ENCODE measurements around the gene CHL1. TPM values are rescaled to one million over a fixed set of nuclear protein-coding genes. Genes with fewer than 3 reads are reported as not detected.

The CHL1 gene
- total RNA-seq, 5 donors from 2014 or later (not counting 1 experiment from before 2014, with no cell fraction given), result 0.06 to 0.46 (median 0.18) TPM; not detected in 2

DNA sequence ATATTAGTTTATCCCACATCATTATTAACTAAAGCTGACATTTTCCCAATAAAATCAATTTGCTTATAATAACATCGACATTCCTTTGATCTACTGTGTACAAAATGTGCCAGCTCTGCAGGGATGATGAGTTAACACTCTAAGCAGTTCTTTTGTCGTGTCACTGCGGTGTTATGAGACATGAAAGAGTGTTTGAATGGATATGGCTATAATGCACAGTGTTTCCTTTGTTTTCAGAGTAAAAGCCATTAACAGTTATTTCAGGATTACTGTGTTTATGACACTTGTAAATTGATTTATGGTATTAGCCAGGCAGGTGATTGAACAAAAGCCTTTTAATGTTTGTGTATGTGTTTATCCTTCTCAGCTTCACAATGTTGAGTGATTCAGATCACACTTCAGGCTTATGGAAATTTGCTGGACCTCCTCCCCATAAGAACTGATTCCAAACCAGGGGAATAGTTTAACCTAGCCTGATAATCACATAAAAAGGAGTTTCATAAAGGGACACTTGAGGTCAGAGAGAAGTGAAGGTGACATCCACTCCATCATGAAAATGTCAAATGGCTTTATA lies 115.7 kb downstream of the CHL1 start:
- Histone ChIP-seq H3K27me3 (replicated peaks in 1 of 2; ENCODE audit: control insufficient read depth in 2 of 2, extremely low read depth in 1 of 2, insufficient read depth in 2 of 2, low read length in 1 of 2) (no peaks in the 10 kb centered on the region), H3K4me3 (ENCODE audit: control insufficient read depth in 1 of 2, extremely low read depth in 1 of 2, low read length in 1 of 2) (no peak overlapping the region), H3K4me1 (ENCODE audit: control insufficient read depth in 1 of 2, extremely low read depth in 1 of 2, insufficient read depth in 2 of 2, low read length in 2 of 2) (no peaks in the 10 kb centered on the region), H3K9me3 (no peaks in the 10 kb centered on the region), H3K36me3 (ENCODE audit: control insufficient read depth in 2 of 2, extremely low read depth in 1 of 2, insufficient read depth in 1 of 2, low read length in 1 of 2) (no peaks in the 10 kb centered on the region), H3K27ac (ENCODE audit: low read length) (no peak overlapping the region)
- DNase-seq (no peak), ATAC-seq (replicated peaks in 1 of 4) (no peak)
- H3K4me3 Mint-ChIP-seq, result no peak overlapping the region
- ChIA-PET POLR2A (no interaction called here), CTCF (no interaction called here)
- peaks cover 4 to 6% (median 5%) of the 10 kb centered on the region in 3 donors for H3K9me3 Mint-ChIP-seq
- no peaks in the 10 kb centered on the region for H3K36me3 Mint-ChIP-seq
- H3K4me1 Mint-ChIP-seq, result no peaks in the 10 kb centered on the region
- H3K27ac Mint-ChIP-seq, result no peak overlapping the region
- H3K27me3 Mint-ChIP-seq, result peaks cover 0 to 2% of the 10 kb centered on the region in 2 donors
- WGBS (ENCODE audit: insufficient coverage), result 90% methylated on average over 2 of the region's 3 CpGs

DNA sequence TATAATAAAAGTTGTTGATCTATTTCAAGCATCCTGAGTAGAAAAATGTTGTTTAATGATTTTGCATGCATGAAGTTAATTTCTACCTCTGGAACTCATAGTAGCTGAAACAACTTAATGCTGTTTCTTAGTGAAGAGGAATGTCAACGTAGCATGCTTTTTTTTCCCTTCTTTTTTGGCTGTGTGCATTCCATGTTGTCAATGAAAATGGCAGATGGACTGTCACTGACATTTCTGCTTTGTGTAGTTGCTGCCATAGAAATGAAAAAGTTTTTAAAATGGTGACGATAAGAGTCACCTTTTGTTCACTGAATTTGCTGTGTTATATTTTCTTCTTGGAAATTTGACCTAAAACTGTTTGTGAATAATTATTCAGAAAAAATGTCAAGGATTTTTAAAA lies 116.3 kb downstream of the CHL1 start:
- no peak for ATAC-seq (replicated peaks in 1 of 4)
- no peak for DNase-seq

DNA sequence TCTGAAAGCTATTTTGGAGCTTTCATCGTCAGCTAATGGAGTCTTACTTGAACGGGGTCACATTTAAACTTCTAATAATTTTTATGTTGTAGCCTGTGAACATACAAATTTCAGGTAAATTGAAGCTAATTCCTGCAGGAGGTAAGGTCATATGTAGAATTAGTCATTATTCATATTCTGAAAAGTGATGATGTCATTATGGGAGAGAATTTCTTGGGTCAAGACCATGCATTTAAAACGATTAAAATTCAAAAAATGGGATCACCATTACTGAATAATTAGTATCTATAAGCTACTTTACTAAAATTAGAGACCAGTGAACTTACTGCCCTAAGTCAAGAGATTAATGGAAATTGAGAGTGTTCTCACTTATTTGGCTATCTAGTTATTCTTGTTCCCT lies 120.4 kb downstream of the CHL1 start:
- DNase-seq (no peak), ATAC-seq (replicated peaks in 1 of 4) (no peak)
- Histone ChIP-seq H3K36me3 (ENCODE audit: control insufficient read depth in 2 of 2, extremely low read depth in 1 of 2, insufficient read depth in 1 of 2, low read length in 1 of 2) (no peaks in the 10 kb centered on the region), H3K4me3 (ENCODE audit: control insufficient read depth in 1 of 2, extremely low read depth in 1 of 2, low read length in 1 of 2) (no peak overlapping the region), H3K9me3 (no peaks in the 10 kb centered on the region), H3K27ac (ENCODE audit: low read length) (no peak overlapping the region), H3K27me3 (replicated peaks in 1 of 2; ENCODE audit: control insufficient read depth in 2 of 2, extremely low read depth in 1 of 2, insufficient read depth in 2 of 2, low read length in 1 of 2) (no peaks in the 10 kb centered on the region), H3K4me1 (ENCODE audit: control insufficient read depth in 1 of 2, extremely low read depth in 1 of 2, insufficient read depth in 2 of 2, low read length in 2 of 2) (no peaks in the 10 kb centered on the region)
- no peak overlapping the region for H3K4me3 Mint-ChIP-seq
- H3K27me3 Mint-ChIP-seq, result no peaks in the 10 kb centered on the region
- peaks cover 0 to 11% (median 4%) of the 10 kb centered on the region in 3 donors for H3K9me3 Mint-ChIP-seq
- POLR2A ChIA-PET, result no interaction called here
- no peaks in the 10 kb centered on the region for H3K36me3 Mint-ChIP-seq
- no peaks in the 10 kb centered on the region for H3K4me1 Mint-ChIP-seq
- WGBS (ENCODE audit: insufficient coverage), result 80% methylated on average over 2 of the region's 3 CpGs
- H3K27ac Mint-ChIP-seq, result no peak overlapping the region
- CTCF ChIA-PET, result no interaction called here

More for the DNA sequence above, 116.3 kb downstream of the CHL1 start:
- H3K9me3 ChIP-seq, result no peaks in the 10 kb centered on the region
- H3K4me3 ChIP-seq (ENCODE audit: control insufficient read depth in 1 of 2, extremely low read depth in 1 of 2, low read length in 1 of 2), result no peak overlapping the region
- WGBS (ENCODE audit: insufficient coverage), result 22% methylated on average over 1 of the region's 2 CpGs
- no peaks in the 10 kb centered on the region for H3K4me1 Mint-ChIP-seq
- no peaks in the 10 kb centered on the region for H3K36me3 Mint-ChIP-seq
- no peak overlapping the region for H3K27ac ChIP-seq (ENCODE audit: low read length)
- no peaks in the 10 kb centered on the region for H3K36me3 ChIP-seq (ENCODE audit: control insufficient read depth in 2 of 2, extremely low read depth in 1 of 2, insufficient read depth in 1 of 2, low read length in 1 of 2)
- no peaks in the 10 kb centered on the region for H3K4me1 ChIP-seq (ENCODE audit: control insufficient read depth in 1 of 2, extremely low read depth in 1 of 2, insufficient read depth in 2 of 2, low read length in 2 of 2)
- no peak overlapping the region for H3K27ac Mint-ChIP-seq
- POLR2A ChIA-PET, result no interaction called here
- peaks cover 0 to 2% of the 10 kb centered on the region in 2 donors for H3K27me3 Mint-ChIP-seq
- peaks cover 4 to 12% (median 5%) of the 10 kb centered on the region in 3 donors for H3K9me3 Mint-ChIP-seq
- CTCF ChIA-PET, result no interaction called here
- H3K27me3 ChIP-seq (replicated peaks in 1 of 2; ENCODE audit: control insufficient read depth in 2 of 2, extremely low read depth in 1 of 2, insufficient read depth in 2 of 2, low read length in 1 of 2), result no peaks in the 10 kb centered on the region
- H3K4me3 Mint-ChIP-seq, result no peak overlapping the region

DNA sequence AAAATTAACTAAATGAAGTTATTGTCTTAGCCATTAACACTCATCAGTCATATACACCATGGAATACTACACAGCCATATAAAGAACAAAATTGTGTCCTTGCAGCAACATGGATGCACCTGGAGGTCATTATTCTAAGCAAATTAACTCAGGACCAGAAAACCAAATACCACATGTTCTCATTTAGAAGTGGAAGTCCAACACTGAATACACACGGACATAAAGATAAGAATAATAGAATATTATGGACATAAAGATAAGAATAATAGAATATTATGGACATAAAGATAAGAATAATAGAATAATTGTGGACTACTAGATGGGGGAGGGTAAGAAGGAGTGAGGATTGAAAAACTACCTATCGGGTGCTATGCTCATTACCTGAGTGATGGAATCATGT lies 122.3 kb downstream of the CHL1 start:
- Mint-ChIP-seq H3K4me3 (no peak overlapping the region), H3K36me3 (no peaks in the 10 kb centered on the region), H3K27ac (no peak overlapping the region), H3K27me3 (no peaks in the 10 kb centered on the region), H3K9me3 (peaks cover 0 to 11% (median 4%) of the 10 kb centered on the region in 3 donors), H3K4me1 (no peaks in the 10 kb centered on the region)
- Histone ChIP-seq H3K4me1 (ENCODE audit: control insufficient read depth in 1 of 2, extremely low read depth in 1 of 2, insufficient read depth in 2 of 2, low read length in 2 of 2) (no peaks in the 10 kb centered on the region), H3K36me3 (ENCODE audit: control insufficient read depth in 2 of 2, extremely low read depth in 1 of 2, insufficient read depth in 1 of 2, low read length in 1 of 2) (no peaks in the 10 kb centered on the region), H3K9me3 (no peaks in the 10 kb centered on the region), H3K4me3 (ENCODE audit: control insufficient read depth in 1 of 2, extremely low read depth in 1 of 2, low read length in 1 of 2) (no peak overlapping the region), H3K27ac (ENCODE audit: low read length) (no peak overlapping the region), H3K27me3 (replicated peaks in 1 of 2; ENCODE audit: control insufficient read depth in 2 of 2, extremely low read depth in 1 of 2, insufficient read depth in 2 of 2, low read length in 1 of 2) (no peaks in the 10 kb centered on the region)
- ChIA-PET POLR2A (no interaction called here), CTCF (no interaction called here)
- DNase-seq (no peak), ATAC-seq (replicated peaks in 1 of 4) (no peak)
- no CpG with 5 or more reads among the region's 2 CpGs for WGBS (ENCODE audit: insufficient coverage)

DNA sequence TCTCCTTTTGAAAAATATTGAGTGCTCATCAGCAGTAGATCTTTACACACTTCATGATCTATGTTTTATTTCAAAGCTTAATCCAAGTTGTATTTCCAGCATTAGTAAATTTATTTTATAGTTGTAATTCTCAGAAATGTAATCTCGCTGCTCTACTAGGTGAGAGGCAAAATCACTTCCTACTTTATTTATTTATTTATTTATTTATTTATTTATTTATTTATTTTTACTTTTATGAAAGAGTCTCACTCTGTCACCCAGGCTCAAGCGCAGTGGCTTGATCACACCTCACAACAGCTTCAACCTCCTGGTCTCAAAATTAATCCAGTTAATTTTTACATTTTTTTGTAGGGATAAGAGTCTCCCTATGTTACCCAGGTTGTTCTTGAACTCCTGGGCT lies 127.9 kb downstream of the CHL1 start:
- Mint-ChIP-seq H3K36me3 (no peaks in the 10 kb centered on the region), H3K27me3 (no peaks in the 10 kb centered on the region), H3K4me1 (no peaks in the 10 kb centered on the region), H3K9me3 (no peaks in the 10 kb centered on the region), H3K27ac (no peak overlapping the region), H3K4me3 (no peak overlapping the region)
- Histone ChIP-seq H3K4me3 (ENCODE audit: control insufficient read depth in 1 of 2, extremely low read depth in 1 of 2, low read length in 1 of 2) (no peak overlapping the region), H3K9me3 (no peaks in the 10 kb centered on the region), H3K27me3 (replicated peaks in 1 of 2; ENCODE audit: control insufficient read depth in 2 of 2, extremely low read depth in 1 of 2, insufficient read depth in 2 of 2, low read length in 1 of 2) (no peaks in the 10 kb centered on the region), H3K27ac (ENCODE audit: low read length) (no peak overlapping the region), H3K36me3 (ENCODE audit: control insufficient read depth in 2 of 2, extremely low read depth in 1 of 2, insufficient read depth in 1 of 2, low read length in 1 of 2) (no peaks in the 10 kb centered on the region), H3K4me1 (ENCODE audit: control insufficient read depth in 1 of 2, extremely low read depth in 1 of 2, insufficient read depth in 2 of 2, low read length in 2 of 2) (no peaks in the 10 kb centered on the region)
- CTCF ChIA-PET, result no interaction called here
- POLR2A ChIA-PET, result no interaction called here
- WGBS (ENCODE audit: insufficient coverage), result no CpG with 5 or more reads among the region's 2 CpGs
- DNase-seq (no peak), ATAC-seq (replicated peaks in 1 of 4) (no peak)

DNA sequence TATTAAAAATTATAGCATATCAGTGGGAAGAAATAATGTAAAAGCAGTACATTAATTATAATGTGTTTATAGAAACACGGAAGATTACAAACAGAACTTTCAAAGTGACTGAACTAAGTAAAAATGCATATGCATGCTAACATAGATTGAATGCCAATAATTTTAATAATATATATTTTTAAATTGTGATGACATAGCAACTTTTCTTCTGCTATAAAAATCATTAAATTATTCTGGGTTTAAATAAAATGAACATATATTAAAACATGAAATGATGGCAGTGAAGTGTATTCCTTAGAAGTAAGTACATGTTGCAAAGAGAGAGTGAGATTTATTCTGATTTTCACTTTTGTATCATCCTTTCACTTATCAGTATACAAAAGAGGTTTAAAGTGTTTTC lies 128.9 kb downstream of the CHL1 start:
- no peak overlapping the region for H3K4me3 ChIP-seq (ENCODE audit: control insufficient read depth in 1 of 2, extremely low read depth in 1 of 2, low read length in 1 of 2)
- no peak for ATAC-seq (replicated peaks in 1 of 4)
- Mint-ChIP-seq H3K4me1 (no peaks in the 10 kb centered on the region), H3K9me3 (no peaks in the 10 kb centered on the region), H3K4me3 (no peak overlapping the region), H3K36me3 (no peaks in the 10 kb centered on the region), H3K27ac (no peak overlapping the region), H3K27me3 (no peaks in the 10 kb centered on the region)
- no CpG with 5 or more reads among the region's 1 CpG for whole genome bisulfite sequencing (ENCODE audit: insufficient coverage)
- POLR2A ChIA-PET, result no interaction called here
- no peaks in the 10 kb centered on the region for H3K4me1 ChIP-seq (ENCODE audit: control insufficient read depth in 1 of 2, extremely low read depth in 1 of 2, insufficient read depth in 2 of 2, low read length in 2 of 2)
- CTCF ChIA-PET, result no interaction called here
- no peak overlapping the region for H3K27ac ChIP-seq (ENCODE audit: low read length)
- DNase-seq, result no peak
- H3K36me3 ChIP-seq (ENCODE audit: control insufficient read depth in 2 of 2, extremely low read depth in 1 of 2, insufficient read depth in 1 of 2, low read length in 1 of 2), result no peaks in the 10 kb centered on the region
- H3K9me3 ChIP-seq, result no peaks in the 10 kb centered on the region
- no peaks in the 10 kb centered on the region for H3K27me3 ChIP-seq (replicated peaks in 1 of 2; ENCODE audit: control insufficient read depth in 2 of 2, extremely low read depth in 1 of 2, insufficient read depth in 2 of 2, low read length in 1 of 2)

DNA sequence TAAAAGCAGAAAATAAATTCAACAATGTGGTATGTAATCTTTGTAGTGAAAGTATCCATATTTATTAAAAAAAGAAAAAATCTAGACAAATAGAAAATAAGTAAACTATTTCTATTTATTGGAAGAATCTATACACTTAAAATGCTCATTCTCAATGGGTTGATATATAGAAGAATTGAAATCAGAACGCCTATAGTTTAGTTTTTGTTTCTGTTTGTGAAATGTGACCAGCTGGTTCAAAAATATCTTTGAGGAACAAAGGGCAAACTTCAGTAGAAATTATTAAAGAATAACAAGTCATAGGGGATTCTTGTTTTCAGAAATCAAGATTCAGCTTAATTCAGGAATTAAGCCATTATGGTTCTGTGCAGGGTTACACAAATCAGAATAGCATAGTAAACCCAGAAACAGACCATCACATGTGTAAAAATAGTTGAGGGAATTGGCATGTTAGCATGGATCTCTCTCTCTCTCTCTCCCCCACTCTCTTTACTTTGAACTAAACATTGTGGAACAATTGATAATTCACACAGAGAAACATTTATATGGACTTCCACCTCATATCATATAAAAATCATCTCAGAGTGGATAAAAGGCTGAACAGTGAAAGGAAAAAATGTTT lies 134.0 kb downstream of the CHL1 start:
- H3K4me3 ChIP-seq (ENCODE audit: control insufficient read depth in 1 of 2, extremely low read depth in 1 of 2, low read length in 1 of 2), result no peak overlapping the region
- CTCF ChIA-PET, result no interaction called here

More for the DNA sequence above, 134.0 kb downstream of the CHL1 start:
- H3K9me3 Mint-ChIP-seq, result peaks cover 0 to 4% (median 2%) of the 10 kb centered on the region in 3 donors
- no peaks in the 10 kb centered on the region for H3K27me3 Mint-ChIP-seq
- Histone ChIP-seq H3K27ac (ENCODE audit: low read length) (no peak overlapping the region), H3K36me3 (ENCODE audit: control insufficient read depth in 2 of 2, extremely low read depth in 1 of 2, insufficient read depth in 1 of 2, low read length in 1 of 2) (no peaks in the 10 kb centered on the region), H3K4me1 (ENCODE audit: control insufficient read depth in 1 of 2, extremely low read depth in 1 of 2, insufficient read depth in 2 of 2, low read length in 2 of 2) (no peaks in the 10 kb centered on the region), H3K9me3 (no peaks in the 10 kb centered on the region), H3K27me3 (replicated peaks in 1 of 2; ENCODE audit: control insufficient read depth in 2 of 2, extremely low read depth in 1 of 2, insufficient read depth in 2 of 2, low read length in 1 of 2) (no peaks in the 10 kb centered on the region)
- POLR2A ChIA-PET, result no interaction called here
- no peak for DNase-seq
- H3K27ac Mint-ChIP-seq, result no peak overlapping the region
- no peaks in the 10 kb centered on the region for H3K36me3 Mint-ChIP-seq
- H3K4me3 Mint-ChIP-seq, result no peak overlapping the region
- no peak for ATAC-seq (replicated peaks in 1 of 4)
- H3K4me1 Mint-ChIP-seq, result no peaks in the 10 kb centered on the region
- no CpG with 5 or more reads among the region's 1 CpG for WGBS (ENCODE audit: insufficient coverage)
